ENCODE measurements around the gene HCFC1. TPM values are rescaled to one million over a fixed set of nuclear protein-coding genes. Genes with fewer than 3 reads are reported as not detected.
A peak's percentile ranks its signal among the peaks of the same experiment; 100 is the strongest.

The HCFC1 gene
- total and polyA plus RNA-seq, 9 donors = 12.8 to 47.1 (median 34.6) TPM

DNA sequence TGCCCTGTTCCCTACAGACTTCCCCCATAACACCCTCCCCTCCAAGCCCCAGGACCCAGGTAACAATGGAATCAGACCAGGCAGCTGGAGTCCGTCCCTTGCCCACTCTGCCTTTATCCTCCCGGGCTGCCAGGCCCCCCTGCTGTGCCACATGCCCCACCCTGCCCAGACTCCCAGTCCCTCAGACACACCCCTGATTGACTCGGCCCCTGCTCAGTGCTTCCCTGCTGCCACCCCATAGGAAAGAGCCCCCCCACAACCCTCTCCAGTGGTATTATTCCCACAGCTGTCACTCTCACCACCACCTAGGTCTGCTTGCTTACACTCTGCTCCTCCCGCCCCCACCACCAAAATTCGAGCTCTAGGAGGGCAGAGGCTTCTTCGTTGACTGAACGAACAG is 32.0 kb downstream of the HCFC1 start:
- H3K4me3 ChIP-seq (ENCODE audit: low read length) = no peak overlapping the region
- no peaks in the 10 kb centered on the region for H3K9me3 ChIP-seq (replicated peaks; ENCODE audit: control insufficient read depth, low read depth, low read length)
- DNase-seq = no peak
- no peaks in the 10 kb centered on the region for H3K36me3 ChIP-seq (ENCODE audit: control insufficient read depth, insufficient read depth, low read length)
- peaks cover 6% of the 10 kb centered on the region for H3K4me1 ChIP-seq (ENCODE audit: control insufficient read depth, insufficient read depth, low read length)
- H3K27me3 ChIP-seq (ENCODE audit: control insufficient read depth, insufficient read depth, low read length) = peaks cover 48% of the 10 kb centered on the region
- no peak overlapping the region for H3K27ac ChIP-seq (ENCODE audit: low read length)
- 51% methylated on average over 7 of the region's 7 CpGs for WGBS (ENCODE audit: insufficient coverage)

DNA sequence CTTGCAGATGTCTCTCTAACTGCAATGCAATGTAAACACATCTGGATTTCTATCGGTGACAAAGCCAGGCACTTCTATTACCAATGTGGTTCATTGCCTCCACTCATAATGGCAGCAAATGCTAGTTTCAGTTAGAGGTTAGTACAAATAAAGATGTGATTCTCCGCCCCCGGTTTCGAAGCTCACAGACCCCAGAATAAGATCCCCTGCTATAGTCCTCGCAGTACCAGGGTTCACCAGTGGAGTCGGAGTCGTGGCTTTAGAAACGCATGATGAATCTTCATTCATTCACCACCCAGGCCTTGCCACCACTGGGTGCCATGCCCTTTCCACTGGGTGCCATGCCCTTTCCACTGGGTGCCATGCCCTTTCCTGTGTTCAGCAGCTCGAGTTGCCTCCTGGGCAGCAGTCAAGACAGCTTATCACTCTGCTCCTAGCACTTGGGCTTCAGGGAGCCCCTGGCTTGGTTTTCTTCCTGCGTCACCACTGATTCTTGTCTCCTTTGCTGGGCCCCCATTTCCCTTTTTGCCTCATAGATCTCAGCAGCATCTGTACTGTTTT is 33.3 kb downstream of the HCFC1 start:
- Histone ChIP-seq H3K36me3 (ENCODE audit: control insufficient read depth, insufficient read depth, low read length) (peaks cover 3% of the 10 kb centered on the region), H3K4me3 (ENCODE audit: low read length) (no peak overlapping the region), H3K9me3 (replicated peaks; ENCODE audit: control insufficient read depth, low read depth, low read length) (no peaks in the 10 kb centered on the region), H3K27ac (ENCODE audit: low read length) (no peak overlapping the region), H3K27me3 (ENCODE audit: control insufficient read depth, insufficient read depth, low read length) (peaks cover 44% of the 10 kb centered on the region), H3K4me1 (ENCODE audit: control insufficient read depth, insufficient read depth, low read length) (peaks cover 12% of the 10 kb centered on the region)
- DNase-seq = no peak
- 77% methylated on average over 9 of the region's 10 CpGs for WGBS (ENCODE audit: insufficient coverage)

DNA sequence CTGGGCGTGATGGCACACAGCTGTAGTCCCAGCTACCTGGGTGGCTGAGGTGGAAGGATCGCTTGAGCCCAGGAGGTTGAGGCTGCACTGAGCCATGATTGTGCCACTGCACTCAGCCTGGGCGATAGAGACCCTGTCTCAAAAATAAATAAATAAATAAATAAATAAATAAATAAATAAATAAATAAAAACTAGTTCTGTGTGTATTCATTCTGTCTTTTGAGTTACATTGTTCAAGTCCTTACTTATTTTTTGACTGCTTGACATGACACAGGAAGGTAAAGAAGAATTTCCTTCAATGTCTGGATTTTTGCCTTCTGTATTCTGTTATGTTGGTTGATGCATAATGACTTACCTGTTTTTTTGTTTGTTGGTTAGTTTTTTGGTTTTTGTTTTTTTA is 34.6 kb downstream of the HCFC1 start:
- H3K4me1 ChIP-seq (ENCODE audit: control insufficient read depth, insufficient read depth, low read length) = peaks cover 12% of the 10 kb centered on the region
- no peak overlapping the region for H3K4me3 ChIP-seq (ENCODE audit: low read length)
- peaks cover 37% of the 10 kb centered on the region for H3K27me3 ChIP-seq (ENCODE audit: control insufficient read depth, insufficient read depth, low read length)
- no peak for DNase-seq
- H3K9me3 ChIP-seq (replicated peaks; ENCODE audit: control insufficient read depth, low read depth, low read length) = no peaks in the 10 kb centered on the region
- H3K27ac ChIP-seq (ENCODE audit: low read length) = no peak overlapping the region
- H3K36me3 ChIP-seq (ENCODE audit: control insufficient read depth, insufficient read depth, low read length) = peaks cover 13% of the 10 kb centered on the region
- no CpG with 5 or more reads among the region's 3 CpGs for WGBS (ENCODE audit: insufficient coverage)

DNA sequence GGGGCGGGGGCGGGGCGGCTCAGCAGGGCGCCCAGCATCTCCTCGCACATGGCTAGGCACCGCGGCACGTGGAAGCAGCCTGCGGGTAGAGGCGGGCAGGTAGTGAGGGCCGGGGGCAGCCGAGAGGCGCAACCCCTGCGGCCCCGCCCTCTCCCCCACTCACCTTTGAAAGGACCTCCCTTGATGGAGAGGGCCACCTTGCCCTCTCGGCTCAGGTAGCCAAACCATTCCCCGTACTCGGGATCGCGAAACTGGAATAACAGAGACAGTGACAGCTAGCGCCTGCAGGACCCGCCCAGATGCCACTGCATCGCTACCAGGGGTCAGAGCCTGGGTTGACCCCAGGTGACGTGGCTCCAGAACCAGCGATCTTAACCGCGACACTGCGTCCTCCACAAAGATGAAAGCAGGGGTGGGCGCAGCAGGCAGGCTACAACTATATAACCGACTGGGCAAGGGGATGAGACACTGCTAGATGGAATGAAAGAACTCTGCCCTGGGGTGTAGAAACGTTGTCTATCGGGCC is 36.2 kb downstream of the HCFC1 start:
- 40% methylated on average over 21 of the region's 32 CpGs for WGBS (ENCODE audit: insufficient coverage)
- peaks cover 12% of the 10 kb centered on the region for H3K4me1 ChIP-seq (ENCODE audit: control insufficient read depth, insufficient read depth, low read length)
- H3K36me3 ChIP-seq (ENCODE audit: control insufficient read depth, insufficient read depth, low read length) = peaks cover 28% of the 10 kb centered on the region
- no peak overlapping the region for H3K27ac ChIP-seq (ENCODE audit: low read length)
- peak overlapping the region; percentile 33 for H3K4me3 ChIP-seq (ENCODE audit: low read length)
- no peak for DNase-seq
- H3K9me3 ChIP-seq (replicated peaks; ENCODE audit: control insufficient read depth, low read depth, low read length) = no peaks in the 10 kb centered on the region
- peaks cover 40% of the 10 kb centered on the region for H3K27me3 ChIP-seq (ENCODE audit: control insufficient read depth, insufficient read depth, low read length)

DNA sequence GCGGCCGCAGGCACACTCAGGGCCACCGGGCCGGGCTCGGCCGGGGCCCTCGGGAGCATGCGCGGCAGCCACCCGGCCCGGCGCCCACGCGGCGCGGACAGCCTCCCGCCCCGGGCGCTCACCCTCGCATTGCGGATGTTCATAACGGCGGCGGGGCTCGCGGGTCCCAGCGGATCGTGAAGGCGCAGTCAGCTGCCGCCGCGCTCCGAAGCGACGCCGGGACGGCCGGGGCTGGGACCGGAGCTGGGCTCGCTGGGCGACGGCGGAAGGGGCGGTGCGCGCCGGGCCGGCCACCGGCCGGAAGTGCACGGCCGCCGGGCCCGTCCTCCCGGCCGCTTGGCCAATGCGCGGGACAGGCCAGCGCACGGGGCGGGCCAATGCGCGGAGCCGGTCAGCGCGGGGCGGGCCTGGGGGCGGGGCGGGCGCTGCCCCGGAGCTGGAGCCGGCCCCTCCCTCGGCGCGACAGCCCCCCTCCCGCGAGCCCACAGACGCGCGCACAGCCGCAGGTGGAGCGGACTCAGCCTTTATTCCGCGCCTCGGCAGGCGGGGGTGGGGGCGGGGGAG is 36.8 kb downstream of the HCFC1 start, which contains the start of gene NAA10:
Gene NAA10, minus strand, starts transcription at position 276 of the 564 bp plus-strand sequence. Its CDS starts 133 bp downstream, at position 143.
- Histone ChIP-seq H3K9me3 (replicated peaks; ENCODE audit: control insufficient read depth, low read depth, low read length) (no peaks in the 10 kb centered on the region), H3K4me3 (ENCODE audit: low read length) (peak within 1 kb of the TSS; percentile 64), H3K4me1 (ENCODE audit: control insufficient read depth, insufficient read depth, low read length) (peaks cover 12% of the 10 kb centered on the region), H3K36me3 (ENCODE audit: control insufficient read depth, insufficient read depth, low read length) (peaks cover 30% of the 10 kb centered on the region), H3K27me3 (ENCODE audit: control insufficient read depth, insufficient read depth, low read length) (peaks cover 35% of the 10 kb centered on the region), H3K27ac (ENCODE audit: low read length) (no peak within 1 kb of the TSS)
- peak; percentile 91 for DNase-seq
- 16% methylated on average over 70 of the region's 87 CpGs for WGBS (ENCODE audit: insufficient coverage)

DNA sequence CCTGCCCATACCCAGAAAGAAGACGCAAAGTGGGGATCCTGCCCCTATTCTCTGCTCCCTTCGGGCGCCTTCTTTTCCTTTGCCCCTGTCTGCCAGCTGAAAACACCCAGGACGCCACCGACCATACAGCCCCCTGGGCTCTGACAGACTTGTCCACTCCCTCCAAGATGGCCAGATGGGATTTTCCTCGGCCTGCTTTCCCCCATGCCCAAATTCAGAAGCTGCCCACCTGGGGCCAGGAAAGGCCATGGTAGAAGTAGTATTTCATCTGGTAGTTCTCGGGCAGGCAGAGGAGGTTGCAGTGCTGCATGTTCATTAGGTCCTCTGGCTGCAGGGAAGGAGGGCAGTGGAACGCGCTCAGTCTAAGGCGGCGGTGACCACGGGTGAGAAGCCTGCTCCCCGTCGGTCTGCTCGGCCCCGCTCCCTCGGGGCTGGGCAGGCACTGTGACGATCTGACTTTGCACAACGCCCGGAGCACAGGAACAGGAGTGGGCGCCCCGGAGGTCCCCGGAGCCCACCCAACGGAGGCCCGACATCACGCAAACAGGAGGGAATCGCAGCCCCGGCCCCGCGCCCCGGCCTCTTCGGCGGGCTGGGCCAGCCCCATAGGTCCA is 37.4 kb downstream of the HCFC1 start:
- peaks cover 12% of the 10 kb centered on the region for H3K4me1 ChIP-seq (ENCODE audit: control insufficient read depth, insufficient read depth, low read length)
- peaks cover 33% of the 10 kb centered on the region for H3K36me3 ChIP-seq (ENCODE audit: control insufficient read depth, insufficient read depth, low read length)
- DNase-seq = no peak
- H3K9me3 ChIP-seq (replicated peaks; ENCODE audit: control insufficient read depth, low read depth, low read length) = no peaks in the 10 kb centered on the region
- no peak overlapping the region for H3K27ac ChIP-seq (ENCODE audit: low read length)
- H3K4me3 ChIP-seq (ENCODE audit: low read length) = peak overlapping the region; percentile 64
- peaks cover 29% of the 10 kb centered on the region for H3K27me3 ChIP-seq (ENCODE audit: control insufficient read depth, insufficient read depth, low read length)
- 28% methylated on average over 32 of the region's 33 CpGs for WGBS (ENCODE audit: insufficient coverage)

DNA sequence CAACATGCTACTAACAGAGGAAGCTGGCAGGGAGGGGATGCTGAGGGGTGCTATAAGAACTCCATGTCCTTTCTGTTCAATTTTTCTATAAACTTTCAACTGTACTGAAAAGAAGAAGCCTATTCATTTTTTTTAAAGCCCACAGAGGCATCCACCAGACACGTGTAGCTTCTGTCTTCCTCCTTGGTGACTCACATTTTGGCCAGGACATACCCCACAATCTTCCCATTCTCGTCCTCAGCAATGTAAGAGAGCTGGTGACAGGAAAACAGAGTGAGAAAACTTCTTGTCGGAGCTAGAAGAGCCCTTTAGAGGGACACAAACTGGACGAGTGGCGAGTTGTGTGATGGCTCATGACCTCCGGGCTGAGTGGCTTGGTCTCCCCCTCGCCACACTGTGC is 37.9 kb downstream of the HCFC1 start:
- H3K36me3 ChIP-seq (ENCODE audit: control insufficient read depth, insufficient read depth, low read length) = peaks cover 33% of the 10 kb centered on the region
- H3K27ac ChIP-seq (ENCODE audit: low read length) = no peak overlapping the region
- DNase-seq = no peak
- 77% methylated on average over 5 of the region's 7 CpGs for WGBS (ENCODE audit: insufficient coverage)
- peaks cover 26% of the 10 kb centered on the region for H3K27me3 ChIP-seq (ENCODE audit: control insufficient read depth, insufficient read depth, low read length)
- peaks cover 15% of the 10 kb centered on the region for H3K4me1 ChIP-seq (ENCODE audit: control insufficient read depth, insufficient read depth, low read length)
- H3K9me3 ChIP-seq (replicated peaks; ENCODE audit: control insufficient read depth, low read depth, low read length) = no peaks in the 10 kb centered on the region
- peak overlapping the region; percentile 64 for H3K4me3 ChIP-seq (ENCODE audit: low read length)

DNA sequence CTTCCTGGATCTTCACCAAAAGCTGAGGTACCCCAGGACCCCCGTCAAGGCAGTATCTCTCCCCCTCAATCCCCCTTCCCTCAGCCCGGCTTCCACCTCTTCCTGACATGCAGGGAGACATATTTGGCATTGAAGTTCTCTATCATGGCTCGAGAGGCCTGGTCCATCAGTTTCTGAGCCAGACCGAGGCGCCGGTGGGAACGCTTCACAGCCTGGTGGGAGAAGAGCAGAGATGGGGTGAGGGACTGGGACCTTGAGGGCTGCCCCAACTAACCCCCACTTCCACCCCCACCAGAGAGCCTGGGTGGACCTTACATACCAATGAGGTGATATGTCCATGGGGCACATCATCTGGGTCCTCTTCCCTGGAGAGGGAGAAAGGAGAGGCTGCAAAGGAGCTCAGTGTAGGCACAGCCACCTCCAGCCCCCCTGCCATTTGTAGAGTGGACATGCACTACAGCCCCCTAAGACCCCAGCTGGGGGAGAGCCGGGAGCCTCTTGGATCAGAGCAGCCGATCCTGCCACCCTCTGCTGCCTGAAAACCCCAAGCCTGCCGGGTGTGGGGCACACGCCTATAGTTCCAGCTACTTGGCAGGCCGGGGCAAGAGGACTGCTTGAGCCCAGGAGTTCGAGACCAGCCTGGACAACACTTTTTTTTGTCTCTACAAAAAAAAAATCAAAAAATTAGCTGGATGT is 39.2 kb downstream of the HCFC1 start:
- Histone ChIP-seq H3K4me3 (ENCODE audit: low read length) (no peak overlapping the region), H3K27me3 (ENCODE audit: control insufficient read depth, insufficient read depth, low read length) (peaks cover 19% of the 10 kb centered on the region), H3K9me3 (replicated peaks; ENCODE audit: control insufficient read depth, low read depth, low read length) (no peaks in the 10 kb centered on the region), H3K4me1 (ENCODE audit: control insufficient read depth, insufficient read depth, low read length) (peaks cover 23% of the 10 kb centered on the region), H3K27ac (ENCODE audit: low read length) (no peak overlapping the region), H3K36me3 (ENCODE audit: control insufficient read depth, insufficient read depth, low read length) (peaks cover 33% of the 10 kb centered on the region)
- WGBS (ENCODE audit: insufficient coverage) = 75% methylated on average over 7 of the region's 13 CpGs
- no peak for DNase-seq

DNA sequence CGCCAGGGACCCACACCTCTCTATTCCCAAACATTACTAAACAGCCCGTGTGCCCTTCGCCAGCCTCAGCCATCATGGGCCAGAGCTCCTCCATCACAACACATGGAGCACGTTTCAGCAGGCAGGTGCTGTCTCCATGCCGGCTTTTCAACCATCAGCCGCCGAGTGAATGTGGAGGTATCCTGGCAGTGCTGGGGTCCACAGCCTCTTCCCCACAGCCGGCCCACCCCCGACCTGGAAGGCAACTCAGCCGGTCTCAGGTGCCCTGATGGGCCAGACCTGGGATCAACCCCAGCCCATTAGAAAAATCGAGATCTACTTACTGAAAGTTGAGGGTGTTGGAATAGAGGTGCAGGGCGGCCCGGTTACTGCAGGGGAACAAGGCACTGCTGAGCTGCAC is 39.9 kb downstream of the HCFC1 start:
- H3K4me1 ChIP-seq (ENCODE audit: control insufficient read depth, insufficient read depth, low read length) = peaks cover 29% of the 10 kb centered on the region
- H3K27ac ChIP-seq (ENCODE audit: low read length) = no peak overlapping the region
- WGBS (ENCODE audit: insufficient coverage) = 87% methylated on average over 8 of the region's 13 CpGs
- peaks cover 33% of the 10 kb centered on the region for H3K36me3 ChIP-seq (ENCODE audit: control insufficient read depth, insufficient read depth, low read length)
- H3K4me3 ChIP-seq (ENCODE audit: low read length) = no peak overlapping the region
- no peaks in the 10 kb centered on the region for H3K9me3 ChIP-seq (replicated peaks; ENCODE audit: control insufficient read depth, low read depth, low read length)
- no peak for DNase-seq
- peaks cover 20% of the 10 kb centered on the region for H3K27me3 ChIP-seq (ENCODE audit: control insufficient read depth, insufficient read depth, low read length)

DNA sequence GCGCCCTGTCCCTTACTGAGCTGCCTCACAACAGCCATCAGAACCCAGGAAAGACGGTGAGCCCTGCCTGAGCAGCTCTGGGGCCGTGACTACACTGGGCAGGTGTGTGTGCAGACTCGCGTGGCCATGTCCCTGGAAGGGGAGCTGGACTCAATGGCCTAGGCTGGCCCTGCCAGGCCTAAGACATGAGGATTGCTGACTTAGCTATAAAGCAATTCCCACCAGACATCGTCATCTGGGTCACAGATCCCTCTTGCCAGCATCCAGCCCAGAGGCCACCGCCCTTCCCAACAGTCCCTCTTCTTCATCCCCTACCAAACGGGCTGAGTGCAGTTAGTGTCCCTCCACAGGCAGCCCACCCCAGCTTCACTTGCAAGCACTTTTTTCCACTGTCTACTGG is 40.5 kb downstream of the HCFC1 start:
- Histone ChIP-seq H3K27me3 (ENCODE audit: control insufficient read depth, insufficient read depth, low read length) (peaks cover 22% of the 10 kb centered on the region), H3K4me3 (ENCODE audit: low read length) (no peak overlapping the region), H3K4me1 (ENCODE audit: control insufficient read depth, insufficient read depth, low read length) (peaks cover 34% of the 10 kb centered on the region), H3K36me3 (ENCODE audit: control insufficient read depth, insufficient read depth, low read length) (peaks cover 33% of the 10 kb centered on the region), H3K9me3 (replicated peaks; ENCODE audit: control insufficient read depth, low read depth, low read length) (no peaks in the 10 kb centered on the region), H3K27ac (ENCODE audit: low read length) (no peak overlapping the region)
- 86% methylated on average over 8 of the region's 8 CpGs for WGBS (ENCODE audit: insufficient coverage)
- DNase-seq = no peak
